GM23338 (cell line): ENCODE results near the gene MEFV. TPM values are rescaled to one million over a fixed set of nuclear protein-coding genes. Genes with fewer than 3 reads are reported as not detected.

Experiments used
- ATAC-seq: fragments of 200-7000 bp; cut with Tn5 transposase; 3 replicates; pipeline ENCODE4 v1.9.1; 2020
- DNase-seq: peaks from one replicate; pipeline ENCODE4 v3.0.0-alpha.2; 2015; ENCODE audit warnings: low spot score
- H2AFZ ChIP-seq: fragments of 200-600 bp; sonication (generic); 2 replicates; pipeline ENCODE4 v1.8.0; 2016; ENCODE audit warnings: antibody characterized with exemption, mild to moderate bottlenecking, moderate library complexity
- H3F3A ChIP-seq: fragments of 200-600 bp; sonication (generic); replicated peaks from 2 replicates; pipeline ENCODE4 v1.8.0; 2017; ENCODE audit warnings: antibody characterized with exemption, mixed run types, low read depth
- H3K27ac ChIP-seq: fragments of 200-600 bp; sonication (generic); 2 replicates; pipeline ENCODE4 v1.6.1; 2016; ENCODE audit warnings: low read depth
- H3K27me3 ChIP-seq: fragments of 200-600 bp; sonication (generic); 2 replicates; pipeline ENCODE4 v1.8.0; 2016; ENCODE audit warnings: mild to moderate bottlenecking, mixed run types, moderate library complexity; ENCODE audit not compliant: insufficient read depth
- H3K36me3 ChIP-seq: fragments of 200-600 bp; sonication (generic); 2 replicates; pipeline ENCODE4 v1.8.0; 2016; ENCODE audit warnings: mild to moderate bottlenecking; ENCODE audit not compliant: insufficient read depth
- H3K4me1 ChIP-seq: fragments of 200-600 bp; sonication (generic); 2 replicates; pipeline ENCODE4 v1.8.0; 2016; ENCODE audit warnings: mild to moderate bottlenecking, moderate library complexity; ENCODE audit not compliant: insufficient read depth
- H3K4me2 ChIP-seq: fragments of 200-600 bp; sonication (generic); 2 replicates; pipeline ENCODE4 v1.7.1; 2017; ENCODE audit warnings: mixed run types
- H3K4me3 ChIP-seq: fragments of 200-600 bp; sonication (generic); 2 replicates; pipeline ENCODE4 v1.6.1; 2016; ENCODE audit warnings: mixed run types
- H3K79me2 ChIP-seq: fragments of 200-600 bp; sonication (generic); replicated peaks from 2 replicates; pipeline ENCODE4 v1.8.0; 2017; ENCODE audit warnings: mild to moderate bottlenecking; ENCODE audit not compliant: insufficient read depth
- H3K9me2 ChIP-seq: fragments of 200-600 bp; sonication (generic); 2 replicates; pipeline ENCODE4 v1.8.0; 2017; ENCODE audit not compliant: insufficient read depth
- H4K20me1 ChIP-seq: fragments of 200-600 bp; sonication (generic); replicated peaks from 2 replicates; pipeline ENCODE4 v1.8.0; 2017; ENCODE audit warnings: mild to moderate bottlenecking; ENCODE audit not compliant: insufficient read depth
- H3K27ac Mint-ChIP-seq: 2 replicates; pipeline ENCODE4 v1.8.0; 2020; ENCODE audit warnings: inconsistent platforms, mild to moderate bottlenecking, moderate library complexity, mixed read lengths
- H3K27me3 Mint-ChIP-seq: 3 replicates; pipeline ENCODE4 v1.8.0; 2022; ENCODE audit warnings: low read depth, mild to moderate bottlenecking, moderate library complexity, mixed read lengths, inconsistent platforms; ENCODE audit not compliant: insufficient read depth, poor library complexity
- H3K36me3 Mint-ChIP-seq: 3 replicates; pipeline ENCODE4 v1.8.0; 2021; ENCODE audit warnings: low read depth, mild to moderate bottlenecking, inconsistent platforms, moderate library complexity, mixed read lengths
- H3K4me1 Mint-ChIP-seq: 3 replicates; pipeline ENCODE4 v1.8.0; 2020; ENCODE audit warnings: mild to moderate bottlenecking, inconsistent platforms, mixed read lengths
- H3K4me3 Mint-ChIP-seq: 3 replicates; pipeline ENCODE4 v1.8.0; 2021; ENCODE audit warnings: moderate library complexity, mild to moderate bottlenecking, inconsistent platforms, mixed read lengths
- H3K9me3 Mint-ChIP-seq: 3 replicates; pipeline ENCODE4 v1.8.0; 2020; ENCODE audit warnings: moderate library complexity, mild to moderate bottlenecking, inconsistent platforms, mixed read lengths
- CREB1 ChIP-seq: fragments of 250-450 bp; sonication (Bioruptor Pico); IDR thresholded peaks from 2 replicates; pipeline ENCODE4 v1.5.0; 2020; ENCODE audit warnings: low read depth, mild to moderate bottlenecking, moderate library complexity
- CTCF ChIP-seq, 2 experiments: fragments of 200-600 bp in 1 of 2; sonication (generic) in 1 of 2; conservative IDR thresholded peaks; 2 replicates each; pipeline versions ENCODE4 v1.5.1 to v1.6.1; 2016 to 2017; ENCODE audit warnings: antibody characterized with exemption in 2 of 2, low read depth in 2 of 2, mild to moderate bottlenecking in 2 of 2, moderate library complexity in 1 of 2
- ETS1 ChIP-seq: IDR thresholded peaks from 2 replicates; pipeline ENCODE4 v1.6.1; 2016; ENCODE audit warnings: antibody characterized with exemption
- EZH2 ChIP-seq: fragments of 200-600 bp; sonication (generic); IDR thresholded peaks from one replicate; pipeline ENCODE4 v1.8.0; 2017; ENCODE audit warnings: antibody characterized with exemption, mild to moderate bottlenecking, low read depth; ENCODE audit not compliant: unreplicated experiment
- EZH2phosphoT487 ChIP-seq: fragments of 200-600 bp; sonication (generic); IDR thresholded peaks from one replicate; pipeline ENCODE4 v1.8.1; 2018; ENCODE audit warnings: antibody characterized with exemption; ENCODE audit not compliant: unreplicated experiment
- JUNB ChIP-seq: IDR thresholded peaks from one replicate; pipeline ENCODE4 v1.6.1; 2016; ENCODE audit warnings: antibody characterized with exemption; ENCODE audit not compliant: unreplicated experiment
- NANOG ChIP-seq: IDR thresholded peaks from 2 replicates; pipeline ENCODE4 v1.6.1; 2016; ENCODE audit warnings: antibody characterized with exemption, borderline replicate concordance
- POLR2AphosphoS5 ChIP-seq: IDR thresholded peaks from 2 replicates; pipeline ENCODE4 v1.6.1; 2016; ENCODE audit warnings: antibody characterized with exemption, low read depth
- REST ChIP-seq: IDR thresholded peaks from one replicate; pipeline ENCODE4 v1.6.1; 2018; ENCODE audit warnings: antibody characterized with exemption; ENCODE audit not compliant: unreplicated experiment
- STAT1 ChIP-seq: IDR thresholded peaks from one replicate; pipeline ENCODE4 v1.6.1; 2016; ENCODE audit warnings: antibody characterized with exemption; ENCODE audit not compliant: unreplicated experiment
- ZNF114 ChIP-seq: fragments of 250-450 bp; sonication (Bioruptor Pico); IDR thresholded peaks from 2 replicates; pipeline ENCODE4 v1.5.0; 2020; ENCODE audit warnings: mild to moderate bottlenecking, moderate library complexity
- ZNF331 ChIP-seq: fragments of 250-450 bp; sonication (Bioruptor Pico); IDR thresholded peaks from 2 replicates; pipeline ENCODE4 v1.5.0; 2020; ENCODE audit warnings: low read depth, mild to moderate bottlenecking, moderate library complexity
- ZNF462 ChIP-seq: fragments of 250-450 bp; sonication (Bioruptor Pico); IDR thresholded peaks from 2 replicates; pipeline ENCODE4 v1.5.0; 2020; ENCODE audit warnings: mild to moderate bottlenecking, moderate library complexity
- polyA plus RNA-seq: library from polyadenylated mRNA; unstranded; fragments of >200 nt; fragmentation: Nextera tagmentation; extraction: Ambion mirVana; gene quantifications from 2 replicates; pipeline ENCODE4 v1.2.1, GENCODE V29; 2016
- total RNA-seq: library from RNA; depleted of rRNA; stranded (reverse); fragments of >200 nt; shearing (Covaris generic); gene quantifications from 2 replicates; pipeline ENCODE4 v1.2.3, GENCODE V29; 2014

Gene MEFV
- total and polyA plus RNA-seq, 2 experiments from 2014 or later, result 0.07 TPM; not detected in 1

GRCh38 chr16:3195975-3196374, 60.5 kb downstream of the MEFV start:
- H4K20me1 ChIP-seq, result no peaks in the 10 kb centered on the region
- no peak overlapping the region for H3K27ac ChIP-seq
- ATAC-seq (no peak), DNase-seq (no peak)
- H3K36me3 ChIP-seq, result no peaks in the 10 kb centered on the region
- no peak overlapping the region for H3K4me3 Mint-ChIP-seq
- H3K79me2 ChIP-seq, result no peaks in the 10 kb centered on the region
- no peaks in the 10 kb centered on the region; the same call in 2 of the 3 replicates for H3K36me3 Mint-ChIP-seq
- H3F3A ChIP-seq, result no peaks in the 10 kb centered on the region
- peaks cover 27% of the 10 kb centered on the region; the same call in 2 of the 3 replicates for H3K9me3 Mint-ChIP-seq
- no peak overlapping the region for H2AFZ ChIP-seq
- no peak for TF ChIP-seq REST
- TF ChIP-seq ZNF331 (CRISPR knock-in tag), result no peak
- TF ChIP-seq ZNF114 (CRISPR knock-in tag), result no peak
- no peak for TF ChIP-seq STAT1
- no peak for TF ChIP-seq CTCF (conservative IDR thresholded peaks at IDR 0.05; ENCODE audit: low read depth in 2 of 2)
- TF ChIP-seq ETS1, result no peak
- TF ChIP-seq JUNB, result no peak
- no peak for TF ChIP-seq ZNF462 (CRISPR knock-in tag)
- no peak for TF ChIP-seq POLR2AphosphoS5
- no peak for TF ChIP-seq NANOG
- no peak for TF ChIP-seq EZH2phosphoT487
- TF ChIP-seq CREB1 (CRISPR knock-in tag), result no peak
- TF ChIP-seq EZH2, result no peak
- H3K4me3 ChIP-seq, result no peak overlapping the region
- no peak overlapping the region for H3K4me2 ChIP-seq
- peaks cover under 1% of the 10 kb centered on the region; the same call in 1 of the 3 replicates for H3K4me1 Mint-ChIP-seq
- no peak overlapping the region for H3K27ac Mint-ChIP-seq
- no peaks in the 10 kb centered on the region for H3K9me2 ChIP-seq
- peaks cover 2% of the 10 kb centered on the region; the same call in 1 of the 2 replicates for H3K27me3 ChIP-seq
- no peaks in the 10 kb centered on the region for H3K4me1 ChIP-seq
- H3K27me3 Mint-ChIP-seq, result peaks cover 23% of the 10 kb centered on the region
